Stimulated activated CD8-positive, alpha-beta memory T cell treated with anti-CD3 and anti-CD28 coated beads, Interleukin-4, amount 100 ng/mL, for 24 hours (primary cell): ENCODE data around the gene MBD4.
"Not testable (repeated sequence)": the region's sequence is repeated elsewhere in the genome, so short reads cannot be mapped to it uniquely, and the experiment has no call there.

Experiments
- DNase-seq: peaks from one replicate; pipeline ENCODE4 v3.0.0-alpha.2; 2020; ENCODE audit warnings: low read depth

Gene MBD4

GRCh38 chr3:129429602-129430001 is 10.1 kb downstream of the MBD4 start:
- DNase-seq: no peak

DNA sequence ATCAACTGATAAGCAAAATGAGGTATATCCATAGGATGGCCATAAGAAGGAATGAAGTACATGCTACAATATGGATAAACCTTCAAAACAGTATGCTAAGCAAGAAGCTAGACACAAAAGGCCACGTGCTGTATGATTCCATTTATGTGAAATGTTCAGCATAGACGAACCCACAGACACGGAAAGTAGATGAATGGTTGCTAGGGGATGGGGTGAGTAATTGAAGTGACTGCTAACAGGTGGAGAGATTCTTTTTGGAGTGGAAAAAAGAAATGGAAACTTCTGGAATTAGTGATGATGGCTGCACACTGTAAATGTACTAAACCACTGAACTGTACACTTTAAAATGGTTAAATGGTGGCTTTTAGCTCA is 10.7 kb downstream of the MBD4 start:
- no peak for DNase-seq

DNA sequence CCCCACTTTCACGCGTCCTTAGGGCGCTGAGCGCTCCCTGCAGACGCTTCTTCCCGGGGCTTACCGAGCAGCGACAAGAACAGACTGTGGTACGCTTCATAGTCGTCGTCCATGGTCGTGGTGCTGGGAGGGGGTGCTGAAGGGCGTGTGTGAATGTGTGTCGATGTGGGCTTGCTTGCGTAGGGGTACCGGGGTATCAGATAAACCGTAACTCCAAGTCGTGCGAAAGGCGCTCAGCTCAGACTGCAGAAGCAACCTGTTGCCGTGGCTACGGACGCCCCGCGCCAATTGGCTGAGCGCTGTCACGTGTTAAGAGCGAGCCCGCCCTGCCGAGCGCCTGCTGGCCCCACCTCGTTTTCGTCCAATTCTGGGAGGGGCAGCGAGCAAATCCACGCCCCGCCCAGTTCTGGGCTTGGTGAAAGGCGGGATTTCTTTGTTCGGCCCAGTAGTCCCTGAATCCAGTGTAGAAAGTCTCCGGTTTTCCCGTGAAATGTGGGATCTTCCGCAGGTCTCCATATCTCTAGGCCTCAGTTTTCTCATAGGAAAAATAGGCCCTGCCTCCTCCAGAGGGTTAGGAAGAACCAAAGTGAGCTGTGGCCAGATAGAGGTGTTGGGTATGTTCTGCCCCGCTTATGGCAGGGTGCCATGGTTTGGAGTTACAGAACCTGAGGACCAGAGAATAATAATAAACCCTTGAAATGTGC is 11.2 kb downstream of the MBD4 start, which contains the start of gene EFCAB12:
TSS of gene EFCAB12 (minus strand) at position 261 of the 704 bp plus-strand sequence. CDS start at position 113, 148 bp downstream.
- DNase-seq: peak; percentile 80

- no peak for DNase-seq
These were observed 11.8 kb downstream of the MBD4 start for GRCh38 chr3:129428007-129428375.

DNA sequence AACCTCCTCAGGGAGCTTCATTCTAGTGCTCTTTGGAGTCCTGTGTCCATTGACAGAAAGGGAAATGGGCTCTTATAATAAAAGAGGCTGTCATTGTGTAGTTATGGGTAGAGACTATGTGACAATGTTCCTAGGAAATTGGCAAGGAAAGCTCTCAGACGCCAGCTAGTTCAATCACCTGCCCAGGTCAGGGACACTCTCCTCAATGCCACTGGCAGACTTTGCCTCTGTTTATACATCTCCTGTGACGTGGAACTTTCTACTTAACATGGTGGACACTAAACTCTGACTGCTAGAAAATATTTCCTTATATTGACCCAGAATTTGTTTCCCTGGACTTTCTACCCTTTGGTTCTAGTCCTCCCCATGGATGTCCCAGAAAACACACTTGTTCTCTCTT is 14.1 kb downstream of the MBD4 start:
- no peak for DNase-seq

- no peak for DNase-seq
These were observed 14.5 kb downstream of the MBD4 start for GRCh38 chr3:129425213-129425612.

GRCh38 chr3:129424185-129424841 is 15.4 kb downstream of the MBD4 start:
- DNase-seq: no peak

DNA sequence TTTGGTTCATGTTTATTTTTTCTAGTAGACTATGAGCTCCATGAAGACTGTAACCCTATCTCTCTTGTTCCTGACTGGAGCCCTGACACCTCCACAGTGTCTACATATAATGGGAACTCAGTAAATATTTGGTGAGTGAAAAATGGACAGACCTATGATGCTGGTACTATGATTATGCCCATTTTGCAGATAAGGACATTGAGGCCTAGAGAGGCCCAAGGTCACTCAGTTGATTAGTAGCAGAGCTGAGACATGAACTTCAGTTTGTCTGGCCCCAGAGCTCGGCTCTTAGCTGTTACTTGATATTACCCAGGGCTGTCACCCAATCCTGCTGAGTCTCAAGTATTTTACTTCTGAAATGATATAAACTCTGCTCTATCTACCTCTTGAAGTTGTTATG is 16.9 kb downstream of the MBD4 start:
- no peak for DNase-seq

DNA sequence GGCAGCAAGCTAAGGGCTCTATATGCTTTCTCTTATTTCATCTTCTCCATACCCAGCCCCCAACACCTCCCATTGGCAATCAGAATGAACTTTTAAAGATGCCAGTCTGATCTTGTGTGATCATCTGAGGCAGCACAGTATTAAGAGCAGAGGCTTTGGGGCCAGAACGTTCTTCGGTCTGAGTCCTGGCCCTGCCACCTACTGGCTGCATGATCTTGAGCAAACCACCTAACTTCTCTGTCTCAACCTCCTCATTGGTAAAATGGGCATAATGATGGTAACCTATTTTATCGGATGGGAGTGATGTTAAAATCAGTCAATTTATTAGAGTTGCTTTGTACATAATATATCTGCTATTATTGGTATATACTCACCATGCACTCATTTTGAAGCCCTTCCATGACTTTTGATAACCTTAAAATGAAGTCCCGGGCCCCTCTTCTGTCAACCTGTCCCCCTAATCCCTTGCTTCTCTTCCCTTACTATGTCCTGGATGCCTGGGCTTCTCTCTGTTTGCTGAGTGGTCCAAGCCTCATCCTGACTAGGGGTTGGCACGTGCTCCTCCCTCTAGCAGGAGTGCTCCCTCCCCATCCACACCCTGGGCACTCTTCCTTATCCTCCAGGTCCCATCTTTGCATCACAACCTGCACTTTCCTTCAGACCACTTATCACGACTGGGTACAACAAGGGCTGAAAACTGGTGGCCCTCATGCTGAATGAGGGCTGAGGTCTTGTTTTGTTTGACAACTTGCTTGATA is 17.6 kb downstream of the MBD4 start:
- DNase-seq: no peak

GRCh38 chr3:129421236-129421883 is 18.4 kb downstream of the MBD4 start:
- no peak for DNase-seq

- DNase-seq: no peak
These were observed 20.3 kb downstream of the MBD4 start for GRCh38 chr3:129419476-129419875.

DNA sequence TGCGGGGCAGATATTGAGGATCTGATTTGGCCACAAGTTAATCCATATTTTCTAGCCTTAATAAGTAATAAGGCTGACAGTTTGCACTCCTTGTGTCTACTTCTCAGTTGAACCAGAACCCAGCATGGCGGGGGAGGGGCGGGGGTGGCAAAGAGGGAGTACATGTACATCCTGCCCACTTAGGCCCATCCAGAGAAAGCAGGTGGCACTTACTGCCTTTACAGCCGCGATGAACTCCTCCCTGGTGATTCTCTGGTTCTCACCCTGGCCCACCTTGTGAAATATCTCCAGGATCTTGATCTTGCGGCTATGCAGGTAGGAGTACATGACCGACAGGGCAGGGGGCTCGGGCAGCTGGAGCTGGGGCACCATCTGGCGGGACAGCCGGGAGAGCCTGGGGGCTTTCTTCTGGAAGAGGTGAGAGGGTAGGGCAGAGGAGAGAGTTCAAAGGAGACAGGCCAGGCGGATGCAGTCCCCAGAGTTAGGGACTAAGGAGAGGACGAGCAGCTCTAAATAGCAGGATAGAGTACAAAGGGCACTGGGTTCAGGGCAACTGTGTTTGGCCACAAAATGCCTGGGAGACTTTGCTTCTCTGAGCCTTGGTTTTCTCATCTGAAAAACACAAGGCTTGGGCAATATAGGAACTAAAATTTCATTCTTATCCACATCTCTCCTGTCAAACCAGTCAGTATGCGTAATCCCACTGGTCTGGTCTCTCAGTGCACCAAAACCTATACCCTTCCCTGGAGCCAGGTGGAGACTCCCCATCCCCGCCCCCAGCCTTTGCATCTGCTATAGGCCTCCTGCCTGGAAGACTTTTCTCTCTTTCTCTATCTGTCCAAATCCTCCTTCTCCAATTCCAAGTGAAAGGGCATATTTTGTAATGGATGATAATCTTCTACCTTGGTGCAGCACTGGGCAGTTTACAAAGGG is 21.4 kb downstream of the MBD4 start:
- DNase-seq: no peak

DNA sequence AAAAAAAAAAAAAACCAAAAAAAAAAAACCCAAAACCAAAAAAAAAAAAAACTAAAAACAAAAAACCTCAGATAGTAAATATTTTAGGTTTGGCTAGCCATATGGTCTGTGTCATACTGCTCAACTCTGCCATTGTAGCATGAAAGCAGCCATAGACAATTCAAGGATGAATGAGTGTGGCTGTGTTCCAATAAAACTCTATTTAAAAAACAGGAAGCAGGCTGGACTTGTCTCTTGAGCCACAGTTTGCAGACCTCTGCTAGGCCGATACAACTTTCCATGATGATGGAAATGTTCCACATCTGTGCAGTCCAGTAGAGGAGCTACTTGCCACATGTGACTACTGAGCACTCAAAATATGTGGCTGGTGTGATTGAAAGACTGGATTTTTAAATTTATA is 22.4 kb downstream of the MBD4 start:
- no peak for DNase-seq

DNA sequence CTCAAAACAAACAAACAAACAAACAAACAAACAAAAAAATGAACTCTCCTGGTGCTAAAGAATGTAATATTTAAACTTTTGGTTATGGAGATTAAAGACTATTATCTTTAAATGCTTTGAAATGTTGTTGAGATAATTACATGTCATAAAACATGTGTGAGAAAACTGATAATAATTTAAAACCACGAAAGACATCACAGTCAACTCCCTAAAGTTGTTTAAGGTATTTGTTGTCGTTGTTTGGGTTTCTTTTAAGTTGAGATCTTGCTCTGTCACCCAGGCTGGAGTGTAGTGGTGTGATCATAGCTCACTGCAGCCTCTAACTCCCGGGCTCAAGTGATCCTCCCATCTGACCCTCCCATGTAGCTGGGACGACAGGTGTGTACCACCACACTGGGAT is 23.3 kb downstream of the MBD4 start:
- no peak for DNase-seq

GRCh38 chr3:129415830-129416229 is 23.9 kb downstream of the MBD4 start:
- no peak for DNase-seq

DNA sequence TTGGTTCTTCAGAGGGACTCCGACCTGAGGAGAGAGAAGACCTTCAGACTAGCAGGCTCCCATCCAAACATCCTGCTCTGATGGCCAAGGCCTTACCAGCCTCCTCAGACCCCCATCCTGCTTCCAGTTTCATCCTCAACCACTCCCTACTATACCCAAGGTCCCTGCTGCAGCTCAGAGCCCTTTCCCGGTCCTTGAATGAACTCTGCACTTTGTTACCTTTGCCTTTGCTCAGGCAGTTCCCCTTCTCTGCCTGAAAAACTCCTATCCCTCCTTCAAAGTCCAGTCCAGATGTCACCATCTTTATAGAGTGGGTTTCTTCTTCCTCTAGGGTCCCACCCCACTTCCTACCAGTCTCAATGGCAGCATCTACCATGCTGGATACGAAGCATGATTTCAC is 24.4 kb downstream of the MBD4 start:
- DNase-seq: no peak

DNA sequence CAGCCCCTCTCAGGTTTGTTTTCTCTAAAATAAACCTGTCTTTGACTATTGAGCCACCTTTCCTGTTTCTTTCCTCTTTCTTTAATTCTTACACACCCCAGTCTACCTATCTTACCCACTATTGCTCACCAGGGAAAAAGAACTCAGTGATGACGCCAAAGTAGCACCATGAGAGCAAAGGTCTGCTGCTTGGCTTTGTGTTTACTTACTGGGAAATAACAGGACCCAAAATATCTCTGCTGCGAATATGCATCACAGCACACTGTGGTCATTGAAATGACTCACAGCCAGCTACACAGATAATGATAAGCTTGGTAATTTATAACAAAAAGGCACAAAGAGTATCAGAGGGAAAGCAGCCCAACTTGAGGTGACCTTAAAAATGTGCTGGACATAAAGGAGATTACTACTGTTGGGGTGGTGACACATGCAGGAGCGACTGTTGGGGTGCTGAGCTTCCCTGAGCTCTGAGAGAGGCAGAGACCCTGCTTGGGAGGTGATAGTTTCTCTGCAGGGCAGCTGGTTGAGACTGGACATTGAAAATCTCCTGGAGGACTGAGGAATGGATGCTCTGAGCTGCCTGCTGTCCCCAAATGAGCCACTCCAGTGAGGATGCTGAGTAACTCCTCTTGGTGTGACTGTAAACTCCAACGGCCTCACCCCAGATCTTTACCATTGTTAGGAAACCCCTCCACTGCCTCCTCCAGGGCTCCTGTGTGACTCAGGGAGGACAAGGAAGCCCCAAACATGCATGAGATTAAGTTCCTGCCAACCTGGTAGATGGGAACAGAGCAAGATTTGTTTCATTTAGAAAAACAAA is 25.9 kb downstream of the MBD4 start:
- DNase-seq: no peak

DNA sequence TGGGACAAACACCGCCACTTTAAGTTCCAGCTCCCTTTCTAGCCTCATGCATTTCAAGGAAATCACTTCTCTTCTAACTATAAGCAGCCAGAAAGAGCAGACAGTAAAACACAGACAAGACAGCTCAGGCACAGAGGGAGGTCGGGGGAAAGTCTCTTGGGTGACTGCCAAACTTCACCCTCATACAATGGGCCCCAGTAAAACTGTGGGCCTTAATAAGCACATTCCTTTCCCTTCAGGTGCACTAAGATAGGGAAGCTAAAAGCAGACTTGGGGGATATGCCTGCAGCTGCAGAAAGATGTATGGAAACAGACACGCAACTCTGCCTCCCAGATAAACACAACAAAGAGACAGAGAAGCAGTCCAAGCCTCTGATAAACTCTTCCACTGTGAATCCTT is 26.5 kb downstream of the MBD4 start:
- not testable (repeated sequence) for DNase-seq

DNA sequence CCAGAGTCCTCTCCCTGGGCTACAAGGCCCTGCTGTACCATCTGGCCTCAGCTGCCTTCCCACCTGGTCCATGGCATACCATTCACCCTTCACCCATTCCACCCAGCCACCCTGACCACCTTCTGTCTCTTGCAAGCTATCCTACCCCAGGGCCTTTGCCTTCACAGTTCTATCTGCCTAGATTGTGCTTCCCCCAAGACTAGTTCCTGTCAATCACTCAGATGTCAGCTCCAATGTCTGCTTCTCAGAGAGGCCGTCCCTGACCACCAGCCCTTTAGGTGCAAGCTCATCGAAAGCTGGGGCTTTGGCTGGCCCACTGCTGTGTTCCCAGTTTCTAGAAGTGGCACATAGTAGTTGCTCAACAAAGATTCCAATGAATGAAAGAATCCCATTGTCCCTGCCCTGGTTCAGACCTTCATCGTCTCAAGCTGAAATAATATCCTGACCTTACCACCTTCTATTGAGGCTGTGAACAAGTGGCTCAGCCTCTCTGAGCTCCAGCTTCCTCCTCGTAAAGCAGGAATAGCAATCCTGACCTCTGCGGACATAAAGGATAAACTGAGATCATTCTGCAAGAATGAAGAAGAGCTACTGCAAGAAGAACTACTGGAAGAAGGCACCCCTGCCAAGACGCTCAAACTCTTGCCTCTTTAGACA is 27.1 kb downstream of the MBD4 start:
- no peak for DNase-seq

- no peak for DNase-seq
These were observed 28.8 kb downstream of the MBD4 start for GRCh38 chr3:129410971-129411370.
